CD4-positive, alpha-beta T cell treated with Interleukin-15 for 4 hours (primary cell): ENCODE data around the gene AIF1L.

ENCODE experiments used
- DNase-seq: peaks from one replicate; pipeline ENCODE4 v3.0.0-alpha.2; 2020; ENCODE audit warnings: low spot score

Gene AIF1L

DNA sequence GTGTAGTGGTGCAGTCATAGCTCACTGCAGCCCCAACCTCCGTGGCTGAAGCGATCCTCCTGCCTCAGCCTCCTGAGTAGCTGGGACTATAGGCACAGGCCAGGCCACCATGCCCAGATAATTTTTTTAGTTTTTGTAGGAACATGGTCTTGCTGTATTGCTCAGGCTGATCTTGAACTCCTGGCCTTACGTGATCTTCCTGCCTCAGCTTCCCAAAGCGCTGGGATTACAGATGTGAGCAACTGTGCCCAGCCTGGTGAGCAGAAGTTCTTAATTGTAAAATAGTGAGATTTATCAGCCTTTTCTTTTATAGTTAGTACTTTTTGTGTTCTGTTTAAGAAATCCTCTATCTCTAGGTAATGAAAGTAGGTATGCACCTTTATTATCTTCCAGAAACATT is 71.6 kb downstream of the AIF1L start:
- DNase-seq, result no peak

DNA sequence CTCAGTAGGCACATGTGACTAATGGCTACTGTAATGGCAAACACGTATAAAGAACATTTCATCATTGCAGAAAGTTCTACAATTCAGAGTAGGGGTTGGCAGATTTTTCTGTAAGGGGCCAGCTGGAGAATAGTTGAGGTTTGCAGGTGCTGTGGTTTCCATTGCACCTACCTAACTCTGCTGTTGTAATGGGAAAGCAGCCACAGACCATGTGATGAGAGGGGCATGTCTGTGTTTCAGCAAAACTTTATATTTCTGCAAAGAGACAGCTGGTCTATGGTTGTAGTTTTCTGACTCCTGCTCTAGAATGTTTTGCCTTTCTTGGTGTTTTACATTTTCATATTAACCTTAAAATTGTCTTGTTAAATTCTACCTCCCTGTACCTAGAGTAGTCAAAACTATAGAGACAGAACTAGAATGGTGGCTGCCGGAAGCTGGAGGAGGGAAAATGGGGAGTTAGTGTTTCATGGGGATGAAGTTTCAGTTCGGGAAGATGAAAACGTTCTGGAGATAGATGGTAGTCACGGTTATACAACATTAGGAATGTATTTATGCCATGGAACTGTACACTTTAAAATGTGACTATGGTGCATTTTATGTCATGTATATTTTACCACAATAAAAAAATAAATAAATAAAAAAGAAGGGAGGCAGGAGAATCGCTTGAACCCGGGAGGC is 73.4 kb downstream of the AIF1L start:
- no peak for DNase-seq
